ENCODE measurements around the gene CCL28. TPM values are rescaled to one million over a fixed set of nuclear protein-coding genes. Genes with fewer than 3 reads are reported as not detected.

The CCL28 gene
- total and polyA plus RNA-seq, 9 of the 15 experiments (the other 6 are each of a cell fraction or from before 2014, with no cell fraction given), result not detected

DNA sequence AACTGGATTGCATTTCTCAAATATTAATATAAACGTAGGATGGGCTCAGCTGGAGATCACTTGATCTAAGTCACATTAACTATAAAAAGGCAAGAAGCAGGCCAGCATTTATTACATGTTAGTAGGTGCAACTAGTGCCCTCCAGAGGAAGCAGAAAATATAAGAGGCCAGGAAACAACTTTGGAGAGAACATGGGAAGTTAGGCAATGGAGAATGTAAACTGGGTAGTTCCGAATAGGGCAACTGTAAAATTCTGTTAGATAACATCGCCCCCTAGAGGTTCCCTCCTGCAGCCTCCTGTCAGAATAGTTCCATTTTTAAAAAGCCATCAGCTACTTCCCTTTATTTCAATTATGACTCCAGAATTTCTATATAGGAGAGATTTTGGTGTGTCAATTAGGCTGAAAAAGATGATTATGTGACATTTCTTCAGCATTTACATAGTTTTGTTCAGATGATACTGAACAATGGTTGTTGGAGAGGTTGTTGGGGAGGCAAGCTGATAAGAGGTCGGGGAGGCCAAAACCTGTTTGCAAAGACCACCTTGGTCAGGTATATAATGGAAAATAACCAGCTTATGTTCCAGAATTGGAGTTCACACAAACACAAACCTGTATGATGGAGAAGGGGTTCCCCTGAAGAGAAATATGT is 22.4 kb downstream of the CCL28 start (continued):
- TF ChIP-seq, protein P1, sequence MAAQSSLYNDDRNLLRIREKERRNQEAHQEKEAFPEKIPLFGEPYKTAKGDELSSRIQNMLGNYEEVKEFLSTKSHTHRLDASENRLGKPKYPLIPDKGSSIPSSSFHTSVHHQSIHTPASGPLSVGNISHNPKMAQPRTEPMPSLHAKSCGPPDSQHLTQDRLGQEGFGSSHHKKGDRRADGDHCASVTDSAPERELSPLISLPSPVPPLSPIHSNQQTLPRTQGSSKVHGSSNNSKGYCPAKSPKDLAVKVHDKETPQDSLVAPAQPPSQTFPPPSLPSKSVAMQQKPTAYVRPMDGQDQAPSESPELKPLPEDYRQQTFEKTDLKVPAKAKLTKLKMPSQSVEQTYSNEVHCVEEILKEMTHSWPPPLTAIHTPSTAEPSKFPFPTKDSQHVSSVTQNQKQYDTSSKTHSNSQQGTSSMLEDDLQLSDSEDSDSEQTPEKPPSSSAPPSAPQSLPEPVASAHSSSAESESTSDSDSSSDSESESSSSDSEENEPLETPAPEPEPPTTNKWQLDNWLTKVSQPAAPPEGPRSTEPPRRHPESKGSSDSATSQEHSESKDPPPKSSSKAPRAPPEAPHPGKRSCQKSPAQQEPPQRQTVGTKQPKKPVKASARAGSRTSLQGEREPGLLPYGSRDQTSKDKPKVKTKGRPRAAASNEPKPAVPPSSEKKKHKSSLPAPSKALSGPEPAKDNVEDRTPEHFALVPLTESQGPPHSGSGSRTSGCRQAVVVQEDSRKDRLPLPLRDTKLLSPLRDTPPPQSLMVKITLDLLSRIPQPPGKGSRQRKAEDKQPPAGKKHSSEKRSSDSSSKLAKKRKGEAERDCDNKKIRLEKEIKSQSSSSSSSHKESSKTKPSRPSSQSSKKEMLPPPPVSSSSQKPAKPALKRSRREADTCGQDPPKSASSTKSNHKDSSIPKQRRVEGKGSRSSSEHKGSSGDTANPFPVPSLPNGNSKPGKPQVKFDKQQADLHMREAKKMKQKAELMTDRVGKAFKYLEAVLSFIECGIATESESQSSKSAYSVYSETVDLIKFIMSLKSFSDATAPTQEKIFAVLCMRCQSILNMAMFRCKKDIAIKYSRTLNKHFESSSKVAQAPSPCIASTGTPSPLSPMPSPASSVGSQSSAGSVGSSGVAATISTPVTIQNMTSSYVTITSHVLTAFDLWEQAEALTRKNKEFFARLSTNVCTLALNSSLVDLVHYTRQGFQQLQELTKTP (IDR thresholded peaks at IDR 0.05; ENCODE audit: low read depth in 1 of 2, partially characterized antibody in 2 of 2), result no peak
- no peak for TF ChIP-seq HDAC1 (IDR thresholded peaks at IDR 0.05)
- TF ChIP-seq ILF3 (IDR thresholded peaks at IDR 0.05; ENCODE audit: borderline replicate concordance), result no peak
- TF ChIP-seq HCFC1 (IDR thresholded peaks at IDR 0.05; ENCODE audit: low read depth, low read length), result no peak
- 0 out of 2 replicates have a peak, but pooled peaks have one; percentile 41 for TF ChIP-seq NFATC3 (IDR thresholded peaks at IDR 0.05)
- TF ChIP-seq, protein P2, sequence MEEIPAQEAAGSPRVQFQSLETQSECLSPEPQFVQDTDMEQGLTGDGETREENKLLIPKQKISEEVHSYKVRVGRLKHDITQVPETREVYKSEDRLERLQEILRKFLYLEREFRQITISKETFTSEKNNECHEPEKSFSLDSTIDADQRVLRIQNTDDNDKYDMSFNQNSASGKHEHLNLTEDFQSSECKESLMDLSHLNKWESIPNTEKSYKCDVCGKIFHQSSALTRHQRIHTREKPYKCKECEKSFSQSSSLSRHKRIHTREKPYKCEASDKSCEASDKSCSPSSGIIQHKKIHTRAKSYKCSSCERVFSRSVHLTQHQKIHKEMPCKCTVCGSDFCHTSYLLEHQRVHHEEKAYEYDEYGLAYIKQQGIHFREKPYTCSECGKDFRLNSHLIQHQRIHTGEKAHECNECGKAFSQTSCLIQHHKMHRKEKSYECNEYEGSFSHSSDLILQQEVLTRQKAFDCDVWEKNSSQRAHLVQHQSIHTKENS (CRISPR knock-in tag; IDR thresholded peaks at IDR 0.05), result no peak
- TF ChIP-seq, protein P3, sequence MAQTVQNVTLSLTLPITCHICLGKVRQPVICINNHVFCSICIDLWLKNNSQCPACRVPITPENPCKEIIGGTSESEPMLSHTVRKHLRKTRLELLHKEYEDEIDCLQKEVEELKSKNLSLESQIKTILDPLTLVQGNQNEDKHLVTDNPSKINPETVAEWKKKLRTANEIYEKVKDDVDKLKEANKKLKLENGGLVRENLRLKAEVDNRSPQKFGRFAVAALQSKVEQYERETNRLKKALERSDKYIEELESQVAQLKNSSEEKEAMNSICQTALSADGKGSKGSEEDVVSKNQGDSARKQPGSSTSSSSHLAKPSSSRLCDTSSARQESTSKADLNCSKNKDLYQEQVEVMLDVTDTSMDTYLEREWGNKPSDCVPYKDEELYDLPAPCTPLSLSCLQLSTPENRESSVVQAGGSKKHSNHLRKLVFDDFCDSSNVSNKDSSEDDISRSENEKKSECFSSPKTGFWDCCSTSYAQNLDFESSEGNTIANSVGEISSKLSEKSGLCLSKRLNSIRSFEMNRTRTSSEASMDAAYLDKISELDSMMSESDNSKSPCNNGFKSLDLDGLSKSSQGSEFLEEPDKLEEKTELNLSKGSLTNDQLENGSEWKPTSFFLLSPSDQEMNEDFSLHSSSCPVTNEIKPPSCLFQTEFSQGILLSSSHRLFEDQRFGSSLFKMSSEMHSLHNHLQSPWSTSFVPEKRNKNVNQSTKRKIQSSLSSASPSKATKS (CRISPR knock-in tag; IDR thresholded peaks at IDR 0.05), result no peak
- no peak for TF ChIP-seq C11orf30 (IDR thresholded peaks at IDR 0.05; ENCODE audit: low read depth)
- 0 out of 2 replicates have a peak, but pooled peaks have one; percentile 41 for TF ChIP-seq SOX6 (IDR thresholded peaks at IDR 0.05)
- TF ChIP-seq TBL1XR1 (IDR thresholded peaks at IDR 0.05; ENCODE audit: low read length in 2 of 2), result peak in 1 of 2 experiments; percentile 18; a peak in 1 of 4 replicates
- no peak for TF ChIP-seq ZSCAN32 (CRISPR knock-in tag; IDR thresholded peaks at IDR 0.05)
- no peak for TF ChIP-seq MAFK (IDR thresholded peaks at IDR 0.05; ENCODE audit: low read length)
- TF ChIP-seq GABPB2 (CRISPR knock-in tag; conservative IDR thresholded peaks at IDR 0.05), result no peak
- no peak for TF ChIP-seq MYBL2 (IDR thresholded peaks at IDR 0.05; ENCODE audit: low read depth)
- TF ChIP-seq MYBL2 (CRISPR knock-in tag; IDR thresholded peaks at IDR 0.05; ENCODE audit: borderline replicate concordance), result no peak
- TF ChIP-seq ZNF551 (CRISPR knock-in tag; IDR thresholded peaks at IDR 0.05), result no peak
- TF ChIP-seq POLR2H (tag; IDR thresholded peaks at IDR 0.05; ENCODE audit: low read depth), result no peak
- TF ChIP-seq, protein P4, sequence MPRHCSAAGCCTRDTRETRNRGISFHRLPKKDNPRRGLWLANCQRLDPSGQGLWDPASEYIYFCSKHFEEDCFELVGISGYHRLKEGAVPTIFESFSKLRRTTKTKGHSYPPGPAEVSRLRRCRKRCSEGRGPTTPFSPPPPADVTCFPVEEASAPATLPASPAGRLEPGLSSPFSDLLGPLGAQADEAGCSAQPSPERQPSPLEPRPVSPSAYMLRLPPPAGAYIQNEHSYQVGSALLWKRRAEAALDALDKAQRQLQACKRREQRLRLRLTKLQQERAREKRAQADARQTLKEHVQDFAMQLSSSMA (CRISPR knock-in tag; IDR thresholded peaks at IDR 0.05), result no peak
- no peak for TF ChIP-seq PCBP1 (IDR thresholded peaks at IDR 0.05; ENCODE audit: low read depth, low read length, poor library complexity, severe bottlenecking)
- no peak for TF ChIP-seq SIN3A (IDR thresholded peaks at IDR 0.05; ENCODE audit: borderline replicate concordance in 2 of 2, control insufficient read depth in 1 of 2, low read depth in 2 of 2, low read length in 2 of 2)
